CD1c-positive myeloid dendritic cell (primary cell): ENCODE data around the gene AUTS2.

ENCODE experiments used
- DNase-seq: peaks from one replicate; pipeline ENCODE4 v3.0.0-alpha.2; 2016; ENCODE audit errors: extremely low spot score

AUTS2 gene

DNA sequence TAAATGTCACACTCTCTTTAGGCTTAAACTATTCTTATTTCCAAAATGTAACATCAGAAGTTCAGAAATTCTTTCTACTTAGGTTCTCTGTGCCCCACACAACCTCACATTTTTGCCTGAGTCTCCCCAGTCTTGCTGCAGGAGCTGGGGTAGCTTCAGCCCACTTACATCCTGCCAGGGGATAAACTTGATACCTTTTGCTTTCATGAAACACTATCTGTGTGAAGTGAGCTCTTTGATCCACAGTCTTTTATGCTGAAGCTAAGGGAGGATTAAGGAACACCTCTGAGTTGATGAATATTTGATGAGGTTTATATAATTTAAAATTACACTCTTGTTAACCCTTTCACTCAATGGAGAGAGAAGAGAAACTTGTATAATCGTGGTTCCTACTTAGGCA lies 341.0 kb downstream of the AUTS2 start:
- no peak for DNase-seq

DNA sequence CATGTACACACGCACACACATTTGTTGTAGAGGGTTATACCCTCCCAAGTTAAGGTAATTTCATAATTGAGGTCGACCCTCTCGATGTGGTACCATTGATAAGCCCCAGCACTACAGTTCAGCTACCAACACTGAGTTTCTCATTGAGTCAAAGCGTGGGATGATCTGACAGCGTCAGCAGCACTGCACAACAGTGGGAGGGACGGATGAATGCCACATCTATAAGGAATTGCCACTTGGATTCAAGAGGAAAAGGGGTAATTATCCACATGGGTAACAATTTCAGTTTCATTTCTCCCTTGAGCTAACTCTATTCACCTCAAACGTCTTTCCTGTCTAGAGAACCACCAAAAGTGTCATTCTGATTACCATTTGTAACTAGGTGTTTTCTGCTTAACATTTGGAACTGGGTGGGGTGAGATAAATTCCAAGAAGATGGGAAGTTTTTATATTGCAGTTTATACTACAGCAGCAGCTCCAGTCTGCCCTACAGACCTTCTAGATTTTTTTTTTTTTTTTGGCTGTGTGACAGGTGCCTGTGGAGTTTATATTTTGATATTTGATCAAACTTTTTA lies 342.9 kb downstream of the AUTS2 start:
- no peak for DNase-seq

DNA sequence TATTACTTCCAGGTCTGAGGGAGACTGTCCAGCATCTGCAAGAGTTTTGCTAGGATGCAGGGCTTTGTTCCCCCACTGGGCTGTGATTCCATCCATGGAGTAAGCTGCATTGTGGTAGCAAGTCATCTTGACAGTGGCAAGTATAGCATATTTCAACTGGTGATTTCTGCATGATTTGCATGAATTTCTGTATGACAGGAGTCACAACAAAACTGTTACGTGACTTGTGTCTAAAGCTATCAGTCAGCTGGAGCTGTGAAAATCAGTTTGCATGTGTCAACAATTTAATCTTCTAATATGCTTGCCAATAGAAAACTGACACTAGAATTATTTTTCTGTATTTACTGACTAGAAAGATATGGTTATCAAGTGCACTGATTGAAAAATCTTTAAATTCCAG lies 344.3 kb downstream of the AUTS2 start:
- no peak for DNase-seq

DNA sequence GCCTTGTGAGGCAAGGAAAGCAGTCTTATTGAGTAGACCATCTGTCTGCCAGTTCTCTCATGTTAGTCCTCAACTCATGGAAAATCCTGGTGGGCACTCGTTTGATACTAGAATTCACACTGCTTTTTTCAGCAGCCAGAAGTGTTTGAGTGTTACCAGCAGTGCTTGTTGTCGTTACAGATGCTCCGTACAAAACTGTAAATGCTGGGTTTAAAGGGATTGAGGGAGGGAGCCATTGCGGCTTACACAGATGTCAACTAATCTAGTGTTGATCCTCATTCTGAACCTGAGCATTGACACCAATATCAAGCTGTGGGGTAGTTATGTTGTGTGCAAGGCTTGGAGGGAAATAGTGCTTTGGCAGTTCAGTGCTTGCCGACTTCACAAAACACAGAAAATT lies 348.6 kb downstream of the AUTS2 start:
- no peak for DNase-seq

DNA sequence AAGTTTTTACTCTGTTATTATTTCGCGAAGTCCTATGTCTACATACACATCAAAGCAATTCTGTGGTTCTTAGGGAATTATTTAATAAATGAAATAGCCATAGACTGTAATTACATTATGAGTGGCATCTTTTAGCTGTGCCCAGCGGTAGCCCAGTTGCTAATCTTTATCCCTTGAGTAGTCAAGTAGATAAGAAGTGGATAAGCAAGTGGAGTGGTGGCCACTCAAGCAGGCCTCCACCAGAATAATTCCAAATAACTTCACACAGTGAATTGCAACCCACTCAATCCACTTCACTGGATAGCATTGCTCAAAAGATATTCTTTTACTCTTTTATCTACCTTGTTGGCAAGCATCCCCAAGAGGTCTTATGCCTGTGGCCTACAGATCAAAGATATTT lies 349.7 kb downstream of the AUTS2 start:
- DNase-seq, result no peak

DNA sequence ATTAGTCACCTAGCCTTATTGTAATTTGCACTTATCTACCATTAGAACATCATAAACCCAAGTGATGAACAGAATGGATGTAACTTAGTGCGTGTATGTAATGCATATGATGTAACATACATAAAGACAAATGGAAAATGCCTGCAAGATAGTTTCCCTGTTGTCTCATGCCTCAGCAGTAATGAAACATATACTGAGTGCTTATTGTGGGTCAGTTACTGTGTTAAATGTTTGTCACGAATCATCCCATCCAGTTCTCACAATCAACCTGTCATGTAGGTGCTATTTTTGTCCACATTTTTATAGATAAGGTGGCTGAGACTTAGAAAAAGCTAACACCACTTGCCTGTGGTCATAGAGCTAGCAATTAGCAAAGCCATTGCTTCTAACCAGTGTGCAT lies 350.8 kb downstream of the AUTS2 start:
- DNase-seq, result no peak

DNA sequence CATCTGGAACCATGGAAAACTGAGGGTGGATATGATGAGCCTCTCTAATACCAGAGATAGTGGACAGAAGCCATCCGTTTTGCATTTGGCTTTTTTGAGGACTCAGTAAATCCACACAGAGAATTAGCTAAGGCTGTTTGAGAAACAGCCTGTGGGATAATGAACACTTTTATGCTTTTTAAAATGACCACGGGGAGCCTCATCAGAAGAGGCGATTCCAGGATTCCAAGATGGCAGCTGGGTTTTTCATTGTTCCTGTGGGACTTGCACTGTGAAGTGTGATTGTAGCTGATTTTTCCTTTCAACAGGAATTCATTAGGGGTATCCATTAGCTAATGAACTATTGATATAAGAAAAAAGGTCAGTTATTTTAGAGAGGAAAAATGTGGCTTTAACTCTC lies 353.2 kb downstream of the AUTS2 start:
- DNase-seq, result no peak

DNA sequence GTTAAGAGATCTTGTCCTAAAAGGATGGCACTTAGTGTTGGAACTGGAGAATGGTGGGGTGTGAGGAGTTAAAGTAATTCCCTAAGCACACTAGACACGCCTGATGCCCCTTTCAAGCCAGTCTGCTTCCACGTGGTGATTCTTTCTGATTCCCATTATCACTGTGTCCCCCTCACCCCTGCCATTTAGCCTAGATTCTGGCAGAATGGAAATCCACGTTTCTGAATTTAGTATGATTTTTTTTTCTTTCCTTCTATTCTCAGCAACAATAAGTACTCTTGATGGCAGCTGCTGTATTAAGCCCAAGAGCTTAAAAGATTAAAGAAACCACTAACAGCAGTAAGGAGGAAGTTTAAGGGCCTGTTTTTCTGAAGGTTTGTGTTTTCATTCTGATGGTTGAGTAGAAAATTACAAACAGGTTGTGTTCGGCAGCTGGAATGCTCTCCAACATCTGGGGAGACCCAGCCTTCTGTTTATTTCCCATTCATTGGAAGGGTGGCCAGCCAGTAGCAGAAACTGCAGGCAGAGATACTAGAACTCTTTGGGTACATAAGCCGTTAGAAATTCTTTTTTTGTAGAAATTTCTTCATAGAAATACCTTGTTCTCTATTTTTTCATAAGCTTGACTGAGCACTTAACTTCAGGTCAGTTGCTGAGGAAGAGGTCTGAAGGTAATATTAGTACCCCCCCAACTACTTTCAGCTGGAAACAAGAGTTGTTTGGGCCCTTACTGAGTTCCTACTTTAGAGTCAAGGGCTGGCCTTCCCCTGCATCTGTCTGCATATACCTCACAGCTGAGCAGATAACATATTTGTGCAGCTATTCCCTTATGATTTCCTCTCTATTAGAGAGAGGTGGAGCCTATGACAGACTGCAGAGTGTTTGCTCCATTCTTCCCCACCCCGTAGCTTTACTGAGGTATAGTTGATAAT lies 355.1 kb downstream of the AUTS2 start:
- no peak for DNase-seq

DNA sequence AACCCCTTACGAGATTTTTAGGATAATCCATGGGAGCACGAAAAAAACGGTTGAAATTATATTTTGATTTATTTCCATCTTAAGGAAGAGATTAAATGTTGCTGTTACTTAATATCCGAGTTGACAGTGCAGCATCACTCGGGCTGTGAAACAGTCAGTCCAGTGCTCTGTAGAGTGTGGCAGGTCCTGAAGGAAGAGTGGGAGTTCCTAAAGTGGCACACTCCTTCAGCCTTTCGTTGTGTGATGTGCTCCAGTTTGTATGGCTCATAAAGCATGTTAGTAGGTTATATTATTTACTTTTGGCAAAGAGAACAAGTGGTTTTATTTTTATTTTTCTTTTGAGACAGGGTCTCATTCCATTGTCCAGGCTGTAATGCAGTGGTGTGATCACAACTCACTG lies 358.3 kb downstream of the AUTS2 start:
- no peak for DNase-seq

DNA sequence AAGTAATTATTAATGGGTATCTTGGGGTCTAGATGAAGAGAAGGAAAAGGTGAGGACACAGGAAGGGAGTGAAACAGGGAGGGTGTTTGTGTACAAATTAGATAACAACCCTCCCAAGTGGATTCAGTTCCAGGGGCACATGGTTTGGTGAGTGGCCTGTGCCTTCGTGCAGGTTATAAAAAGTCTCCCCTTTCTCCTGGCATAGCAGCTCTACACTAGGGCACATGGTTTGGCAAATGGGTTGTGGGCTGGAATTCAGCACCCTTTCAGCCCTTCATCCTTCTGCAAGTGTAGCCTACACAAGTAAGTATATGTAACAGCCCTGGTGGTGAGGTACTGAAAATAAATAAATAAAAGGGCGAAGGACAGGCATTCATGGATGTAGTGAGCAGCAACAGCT lies 359.4 kb downstream of the AUTS2 start:
- DNase-seq, result no peak

DNA sequence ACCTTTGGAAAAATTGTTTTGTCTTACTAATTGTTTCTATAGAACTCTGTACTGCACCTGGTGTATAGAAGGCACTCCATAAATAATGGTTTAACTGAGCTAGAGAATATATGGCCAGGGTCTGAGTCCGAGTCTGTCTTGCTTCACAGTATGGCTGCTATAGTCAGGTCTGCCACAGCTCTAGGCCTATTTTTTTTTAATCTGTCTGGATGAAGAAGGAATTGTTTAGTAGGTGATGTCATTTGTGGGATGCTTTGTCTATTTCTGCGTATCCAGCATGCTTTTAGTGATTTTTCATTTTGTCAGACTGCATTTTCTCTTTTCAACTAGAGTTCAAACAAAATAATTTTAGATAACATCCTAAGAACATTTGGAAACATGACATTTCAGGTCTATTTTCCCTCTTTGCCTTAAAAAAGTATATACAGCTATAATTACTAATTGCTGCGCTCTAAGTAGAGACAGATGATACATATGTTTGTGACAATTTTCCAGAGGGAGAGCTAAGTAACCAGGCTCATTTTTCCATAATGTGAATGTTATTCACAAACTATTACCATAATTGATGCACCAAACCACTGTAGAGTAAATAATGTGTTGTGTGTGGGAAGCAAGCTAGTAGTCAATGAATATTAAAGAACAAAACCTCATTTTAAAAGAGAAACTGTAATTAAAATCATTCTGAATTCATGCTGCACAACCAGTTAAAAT lies 361.7 kb downstream of the AUTS2 start:
- DNase-seq, result no peak

DNA sequence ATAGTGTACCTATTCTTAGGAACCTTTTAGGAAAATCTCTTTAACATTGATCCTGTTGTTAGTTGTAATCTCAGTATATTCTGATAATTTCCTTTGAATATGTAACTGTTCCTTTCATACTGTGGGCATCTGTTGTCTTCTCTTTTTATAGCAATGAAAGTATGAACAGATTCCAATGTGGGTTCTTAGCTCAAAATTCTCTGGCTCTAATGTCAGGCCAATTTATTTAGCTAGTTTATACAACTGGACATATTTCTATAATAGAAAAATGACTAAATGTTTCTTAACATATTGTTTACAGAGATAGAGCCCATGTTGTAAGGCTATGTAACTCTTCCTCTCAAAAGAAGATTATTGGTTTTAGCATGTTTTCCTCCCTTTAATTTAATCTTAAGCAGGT lies 363.2 kb downstream of the AUTS2 start:
- no peak for DNase-seq

DNA sequence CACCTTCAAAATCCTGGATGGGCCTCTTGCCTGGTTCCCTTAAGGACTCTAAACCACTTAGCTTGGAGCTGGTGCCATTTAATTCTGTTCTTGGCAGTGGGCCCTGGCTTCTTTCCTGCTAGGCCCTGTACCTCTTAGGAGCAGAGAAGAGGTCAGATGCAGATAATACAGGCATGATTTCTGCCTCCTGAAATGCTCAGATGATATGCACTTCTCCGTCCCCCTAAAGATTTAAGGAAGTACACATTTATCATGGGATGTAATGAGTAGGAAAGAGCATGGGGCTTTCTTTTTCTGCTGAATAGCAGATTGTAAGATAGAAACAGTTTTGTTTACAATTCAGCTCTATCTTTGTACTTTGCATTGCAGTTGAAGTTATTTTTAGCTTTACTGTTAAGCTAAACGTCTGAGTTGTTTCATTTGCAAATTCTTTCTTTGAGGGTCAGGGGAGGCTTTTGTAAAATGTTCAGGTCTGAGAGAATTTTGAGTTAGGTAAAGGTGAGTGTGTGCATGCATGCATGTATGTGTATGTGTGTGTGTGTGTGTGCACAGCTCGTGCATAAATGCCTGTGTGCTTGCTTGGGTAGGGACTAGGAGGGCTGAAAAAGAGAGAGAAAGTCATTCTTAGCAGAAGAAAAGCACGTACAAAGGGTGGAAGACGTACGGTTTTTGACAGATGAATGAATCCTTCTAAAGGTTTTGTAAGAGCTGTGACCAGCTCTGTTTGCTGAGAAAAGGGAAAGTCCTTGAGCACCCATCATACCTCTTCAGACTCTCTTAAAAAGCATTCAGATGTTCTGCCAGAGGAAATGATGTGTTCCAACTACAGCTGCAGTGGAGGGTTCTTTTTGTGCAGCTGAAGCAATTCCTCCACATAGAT lies 364.2 kb downstream of the AUTS2 start:
- no peak for DNase-seq

DNA sequence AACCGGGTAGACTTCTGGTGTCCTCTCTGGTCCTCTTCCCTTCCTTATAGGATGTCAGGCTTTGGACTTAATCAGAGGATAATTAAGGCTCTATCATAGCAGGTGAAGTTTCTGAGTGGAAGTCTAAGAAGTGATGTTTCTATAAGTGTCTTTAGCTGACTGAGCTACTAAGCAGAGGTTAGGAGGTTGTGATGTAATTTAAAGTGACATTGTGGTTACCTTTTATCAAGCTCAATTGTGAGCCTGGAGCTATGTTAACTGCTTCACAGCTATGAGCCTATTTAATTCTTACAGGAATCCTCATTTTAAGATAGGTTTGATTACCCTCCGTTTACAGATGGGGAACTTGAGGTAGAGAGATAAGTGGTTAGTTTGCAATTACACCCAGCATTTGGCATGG lies 365.1 kb downstream of the AUTS2 start:
- DNase-seq, result no peak

DNA sequence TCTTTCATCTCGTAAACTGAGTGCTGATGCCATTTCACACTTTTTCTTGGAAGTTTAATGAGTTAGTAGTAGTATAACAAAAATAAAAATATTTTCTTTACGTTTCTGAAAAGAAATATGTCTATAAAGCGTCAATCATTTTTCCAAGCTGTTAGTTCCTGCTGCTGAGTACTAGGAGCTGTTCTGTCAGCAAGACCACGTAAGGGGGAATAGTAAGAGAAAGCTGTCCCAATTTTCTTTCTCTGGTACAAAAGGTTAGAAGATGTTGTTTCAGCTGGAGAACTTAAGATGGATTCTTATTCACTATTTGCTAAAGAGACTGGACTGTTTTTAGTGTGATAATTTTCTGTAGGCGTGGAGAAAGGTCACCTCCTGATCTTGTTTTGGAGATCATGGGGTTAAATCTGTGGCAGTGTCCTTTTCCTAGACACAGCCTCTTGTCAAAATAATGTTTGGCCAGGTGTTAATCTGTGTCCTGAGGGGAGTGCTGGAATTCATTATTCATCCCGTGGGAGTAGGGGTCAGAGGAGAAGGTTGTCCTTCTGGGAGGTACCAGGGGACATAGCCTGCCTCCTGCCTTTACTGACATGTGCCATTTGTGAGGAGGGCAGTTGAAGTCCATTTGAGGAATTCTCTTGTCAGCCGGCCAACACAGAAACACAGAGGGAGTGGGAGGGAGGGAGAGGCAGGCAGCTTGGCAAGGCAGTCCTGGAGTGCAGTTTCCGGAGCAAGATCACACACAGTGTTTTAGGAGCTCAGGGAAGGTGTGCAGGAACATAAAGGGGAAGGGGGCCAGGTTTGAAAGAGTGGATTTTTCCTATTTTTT lies 368.7 kb downstream of the AUTS2 start:
- no peak for DNase-seq

DNA sequence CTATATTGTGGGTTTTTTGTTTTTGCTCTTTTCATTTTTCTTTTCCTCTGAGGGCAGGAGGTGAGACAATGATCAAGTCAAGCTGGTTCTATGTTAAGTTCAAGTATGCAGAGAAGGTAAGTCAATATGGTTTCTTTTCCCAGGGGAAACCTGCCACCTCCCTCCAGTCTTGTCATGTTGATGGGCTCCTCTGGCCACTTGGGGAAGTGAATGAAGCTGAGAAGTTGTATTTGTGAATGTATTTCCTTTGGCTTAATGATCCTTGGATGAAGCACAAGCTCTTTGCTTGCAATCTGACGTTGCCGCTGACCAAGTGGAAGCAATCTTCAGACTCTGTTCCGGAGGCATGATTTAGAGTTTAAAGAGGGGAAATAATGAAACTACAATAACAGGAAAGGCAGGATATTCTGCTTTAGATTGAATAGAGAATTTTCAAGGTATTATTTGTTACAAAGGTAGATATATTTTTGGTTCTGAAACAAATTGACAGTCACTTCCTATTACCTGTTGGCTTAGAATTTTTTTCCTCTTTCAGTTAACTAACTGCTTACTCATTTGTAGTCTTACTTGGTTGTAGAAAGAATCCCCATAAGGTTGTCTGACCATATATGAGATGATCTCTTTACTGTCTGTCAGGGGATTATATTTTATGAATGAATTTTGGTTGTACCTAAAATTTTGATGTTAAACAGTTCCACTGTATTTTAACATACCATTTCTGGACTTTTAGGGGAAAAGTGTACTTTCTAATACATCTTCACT lies 369.6 kb downstream of the AUTS2 start:
- DNase-seq, result no peak

DNA sequence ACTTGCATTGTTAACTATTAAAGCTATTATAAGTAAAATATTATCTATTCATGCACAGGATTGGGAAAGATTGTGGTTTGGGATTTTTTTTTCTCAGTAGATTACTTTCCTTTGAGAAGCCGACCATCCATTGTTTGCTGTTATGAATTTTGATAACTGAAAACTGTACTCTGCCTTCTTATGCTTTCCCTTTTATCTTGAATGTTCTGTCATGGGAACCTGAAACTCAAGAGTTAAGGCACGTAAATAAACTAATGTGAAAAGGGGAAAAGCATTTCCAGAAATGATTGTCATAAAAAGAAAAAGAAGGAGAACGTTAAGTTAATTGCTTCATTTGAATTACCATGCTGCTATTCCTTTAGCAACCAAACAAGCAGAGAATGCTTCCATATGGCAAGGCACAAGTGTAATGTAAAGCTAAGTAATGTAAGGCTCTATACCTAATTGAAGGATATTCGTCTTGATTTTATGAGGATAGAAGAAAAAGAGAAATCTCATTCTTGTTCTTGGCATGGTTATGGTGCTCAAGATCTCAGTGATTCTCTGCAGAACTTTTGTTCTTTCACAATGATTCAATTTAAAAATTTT lies 370.8 kb downstream of the AUTS2 start:
- DNase-seq, result no peak

DNA sequence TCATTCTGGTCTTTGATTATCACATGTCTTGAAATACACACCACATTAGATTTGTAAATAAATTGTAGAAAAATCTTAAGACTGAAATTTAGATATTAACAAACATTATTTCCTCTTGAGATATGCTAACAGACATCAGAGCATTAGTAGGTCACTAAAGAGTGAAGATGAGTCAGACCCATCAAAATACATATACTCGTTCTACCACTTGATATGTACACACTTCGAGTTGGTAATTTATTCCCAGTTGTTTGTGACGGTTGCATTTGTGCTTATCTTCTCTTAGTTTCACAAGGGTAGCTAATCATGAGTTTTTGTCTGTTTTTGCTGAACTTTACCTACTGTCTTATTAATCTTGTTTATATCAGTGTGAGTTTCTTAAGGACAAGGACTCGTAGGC lies 383.4 kb downstream of the AUTS2 start:
- no peak for DNase-seq

DNA sequence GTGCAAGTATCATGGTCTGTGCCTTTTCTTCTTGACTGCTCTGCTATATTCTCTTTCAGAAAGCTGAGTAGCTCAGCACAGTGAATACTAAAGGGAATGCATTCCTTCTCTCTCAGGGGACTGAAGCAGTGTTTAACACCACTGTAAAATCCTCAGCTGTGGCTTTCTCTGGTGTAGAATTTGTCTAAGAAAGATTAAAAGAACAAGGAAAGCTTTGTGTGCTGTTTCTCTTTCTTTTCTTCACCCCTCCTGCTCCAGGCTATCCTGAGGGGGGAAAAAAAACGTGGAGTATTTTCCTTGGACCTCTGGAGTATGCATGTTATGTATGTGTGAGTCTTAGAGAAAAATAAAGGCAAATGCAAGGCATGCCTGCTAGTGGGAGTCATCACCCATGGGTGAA lies 383.9 kb downstream of the AUTS2 start:
- DNase-seq, result no peak

DNA sequence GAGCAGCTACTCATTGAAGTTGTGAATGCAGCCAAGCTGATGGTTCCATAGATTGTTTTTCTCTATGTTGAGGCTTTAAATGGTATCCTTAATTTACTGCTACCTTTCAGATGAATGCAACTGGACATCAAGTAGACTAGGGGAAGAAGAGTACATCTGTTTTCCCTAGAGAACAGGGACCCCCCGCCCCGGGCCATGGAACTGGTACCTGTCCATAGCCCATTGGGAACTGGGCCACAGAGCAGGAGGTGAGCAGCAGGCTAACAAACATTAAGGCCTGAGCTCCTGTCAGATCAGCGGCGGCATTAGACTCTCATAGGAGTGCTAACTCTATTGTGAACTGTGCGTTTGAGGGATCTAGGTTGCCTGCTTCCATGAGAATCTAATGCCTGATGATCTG lies 391.3 kb downstream of the AUTS2 start:
- DNase-seq, result no peak
